HG03432 (cell line): ENCODE results near the gene C1orf198.
A peak's percentile ranks its signal among the peaks of the same experiment; 100 is the strongest.

Experiments
- ATAC-seq: cut with Tn5 transposase; IDR thresholded peaks from one replicate; pipeline ENCODE4 v1.9.1; 2021; ENCODE audit warnings: mild to moderate bottlenecking, moderate library complexity; ENCODE audit not compliant: unreplicated experiment

The C1orf198 gene

GRCh38 chr1:230894032-230894431, 25.7 kb upstream of the C1orf198 start:
- no peak for ATAC-seq

- ATAC-seq: peak; percentile 43
These were observed 23.7 kb upstream of the C1orf198 start for GRCh38 chr1:230892018-230892491.

- no peak for ATAC-seq
These were observed 23.1 kb upstream of the C1orf198 start for GRCh38 chr1:230891413-230891812.

DNA sequence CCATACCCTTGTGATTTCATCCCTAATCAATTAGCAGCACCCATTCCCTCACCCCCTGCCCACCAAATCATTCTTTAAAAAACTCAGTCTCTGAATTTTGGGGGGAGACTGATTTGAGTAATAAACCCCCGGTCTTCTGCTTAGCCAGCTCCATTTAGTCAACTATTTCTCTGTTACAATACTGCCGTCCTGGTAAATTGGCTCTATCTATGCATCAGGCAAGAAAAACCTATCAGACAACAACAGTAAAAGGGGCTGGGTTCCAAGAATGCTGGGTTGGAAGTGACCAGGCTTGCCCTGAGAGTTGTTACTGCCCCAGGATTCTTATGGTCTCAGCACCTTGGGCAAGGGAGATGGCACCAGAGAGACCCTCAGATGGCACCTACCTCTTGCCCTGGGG, 16.3 kb upstream of the C1orf198 start:
- ATAC-seq: no peak

DNA sequence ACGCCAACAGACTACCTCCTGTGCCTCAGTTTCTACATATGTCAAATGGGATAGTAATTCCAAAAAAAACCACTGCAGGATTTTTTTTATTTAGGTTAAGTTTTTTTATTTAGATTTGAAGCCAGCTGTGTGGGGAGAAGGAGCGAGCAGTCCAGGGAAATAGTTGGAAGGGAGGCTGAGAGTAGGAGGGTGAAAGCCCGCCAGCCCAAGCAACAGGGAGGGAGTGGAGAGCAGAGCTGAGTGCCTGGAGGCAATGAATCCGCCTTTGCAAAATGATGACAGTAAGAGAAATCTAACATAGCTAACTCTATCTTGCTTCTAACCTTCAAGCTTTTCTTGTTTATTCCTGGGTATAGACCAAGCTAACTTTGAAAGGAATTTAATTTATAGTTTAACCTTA, 15.6 kb upstream of the C1orf198 start:
- no peak for ATAC-seq

DNA sequence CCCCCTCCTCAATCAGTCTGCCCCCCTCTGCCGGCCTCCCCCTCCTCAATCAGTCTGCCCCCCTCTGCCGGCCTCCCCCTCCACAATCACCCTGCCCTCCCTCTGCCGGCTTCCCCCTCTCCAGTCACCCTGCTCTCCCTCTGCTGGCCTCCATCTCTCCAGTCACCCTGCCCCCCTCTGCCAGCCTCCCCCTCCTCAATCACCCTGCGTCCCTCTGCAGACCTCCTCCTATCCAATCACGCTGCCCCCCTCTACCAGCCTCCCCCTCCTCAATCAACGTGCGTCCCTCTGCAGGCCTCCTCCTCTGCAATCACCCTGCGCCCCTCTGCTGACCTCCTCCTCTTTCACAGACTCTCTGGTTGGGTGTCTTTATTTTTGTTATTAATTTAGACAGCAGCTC, 11.5 kb upstream of the C1orf198 start:
- no peak for ATAC-seq

DNA sequence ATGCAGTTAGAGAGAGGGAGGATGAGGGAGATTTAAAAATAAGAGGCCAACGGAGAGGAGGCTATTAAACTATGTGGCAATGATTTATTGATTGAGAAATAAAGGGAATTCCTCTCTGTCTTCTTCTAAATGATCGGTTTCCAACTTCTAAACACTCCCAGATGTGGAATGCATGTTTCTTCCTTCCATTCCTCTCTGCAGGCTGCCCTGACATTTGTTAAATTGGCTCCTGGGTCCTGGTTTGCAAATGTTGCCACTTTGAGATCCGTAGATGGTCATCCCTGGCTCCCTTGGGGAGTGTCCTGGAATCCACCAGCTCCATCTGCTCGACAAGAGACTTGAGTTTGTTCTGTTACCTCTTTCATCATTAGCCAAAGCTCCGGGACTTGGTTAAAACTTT, 10.3 kb upstream of the C1orf198 start:
- no peak for ATAC-seq

- ATAC-seq: no peak
These were observed 9.7 kb upstream of the C1orf198 start for GRCh38 chr1:230877924-230878590.

DNA sequence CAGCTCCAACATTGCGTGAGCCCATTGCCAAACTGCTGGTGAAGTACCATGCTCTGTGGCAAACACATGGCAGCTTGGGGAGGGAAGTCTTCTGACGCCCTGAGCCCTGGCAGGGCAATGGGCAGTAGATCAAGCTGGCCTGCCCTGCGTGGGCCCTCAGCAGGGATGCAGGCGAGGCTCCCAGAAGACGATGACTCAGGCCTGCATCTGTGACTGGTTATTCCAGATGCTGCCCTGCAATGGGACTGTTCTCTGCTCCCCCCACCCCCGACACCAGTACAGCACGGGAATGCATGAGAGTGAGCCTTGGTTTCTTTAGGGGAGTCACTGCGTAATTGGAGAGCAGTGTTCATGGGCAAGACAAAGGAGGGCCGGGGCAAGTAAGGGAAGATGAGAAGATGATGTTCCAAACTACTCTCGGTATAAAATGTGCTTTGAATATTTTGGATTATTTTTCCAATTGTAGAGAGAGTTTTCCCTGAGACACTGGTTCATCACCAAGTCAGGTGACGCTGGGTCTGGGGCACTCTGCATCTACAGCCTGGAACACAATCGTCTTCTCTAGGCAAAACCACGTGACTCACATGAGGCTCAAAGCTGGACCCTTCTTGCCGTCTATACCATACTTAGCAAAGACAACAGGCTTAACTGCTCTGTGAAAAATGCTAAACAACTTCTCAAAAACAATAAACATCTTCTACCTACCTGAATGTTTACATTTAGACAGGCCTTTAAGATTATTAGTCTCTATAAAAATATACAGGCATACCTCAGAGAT, 9.0 kb upstream of the C1orf198 start:
- ATAC-seq: no peak

GRCh38 chr1:230876660-230877059, 8.3 kb upstream of the C1orf198 start:
- no peak for ATAC-seq

DNA sequence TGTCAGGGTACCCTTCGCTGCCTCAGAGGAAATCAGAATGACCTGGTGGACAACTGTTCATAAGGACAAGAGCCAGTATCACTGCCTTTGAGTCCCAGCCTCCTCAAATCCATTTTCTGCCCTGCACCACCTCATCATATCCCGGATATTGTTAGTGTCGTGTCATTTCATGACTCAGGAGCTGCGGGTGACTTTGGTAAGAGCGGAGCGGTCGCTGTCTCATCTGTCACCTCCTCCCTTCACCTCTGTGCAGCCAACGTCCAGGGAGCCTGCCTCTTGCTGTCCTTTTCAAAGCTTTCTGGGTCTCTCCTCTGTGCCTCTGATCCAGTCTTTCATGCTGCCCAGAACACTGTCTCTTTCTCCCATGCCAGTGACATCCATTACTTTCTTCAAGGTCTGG, 7.0 kb upstream of the C1orf198 start:
- no peak for ATAC-seq

GRCh38 chr1:230870916-230871315, 2.6 kb upstream of the C1orf198 start:
- no peak for ATAC-seq

GRCh38 chr1:230869500-230869899, 1.2 kb upstream of the C1orf198 start:
- ATAC-seq: no peak

DNA sequence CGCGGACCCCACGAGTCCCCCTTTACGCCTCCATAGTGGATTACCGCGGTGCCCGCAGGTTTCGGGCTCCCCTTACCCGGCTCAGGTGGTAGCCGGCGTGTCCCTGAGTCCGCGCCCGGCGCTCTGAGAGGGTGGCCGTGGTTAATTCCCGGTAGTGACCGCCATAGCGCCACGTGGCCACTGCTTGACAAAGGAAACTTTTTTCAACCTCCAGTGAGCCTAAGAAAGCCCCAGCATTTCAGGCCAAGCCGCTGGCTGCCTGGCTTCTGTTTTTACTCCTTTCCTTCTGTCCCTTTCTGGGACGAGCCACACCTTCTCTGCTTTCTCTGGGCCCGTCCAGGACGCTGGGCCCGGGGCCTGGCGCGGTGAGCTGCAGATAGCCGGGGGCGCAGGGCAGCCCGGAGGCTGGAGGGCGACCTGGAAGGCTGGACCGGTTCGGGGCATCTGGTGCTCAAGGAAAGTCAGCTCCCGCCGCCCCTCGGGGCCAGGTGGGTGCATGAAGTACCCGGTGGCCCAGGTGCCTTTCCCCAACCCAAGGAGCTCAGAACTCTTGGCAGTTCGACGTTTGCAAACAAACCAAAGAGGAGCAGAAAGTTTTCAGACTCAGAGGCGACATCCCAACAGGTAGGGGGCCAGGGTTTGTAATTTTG, 540 bp upstream of the C1orf198 start:
- ATAC-seq: peak; percentile 42

- no peak for ATAC-seq
These were observed 1.0 kb downstream of the C1orf198 start for GRCh38 chr1:230867101-230867902.

GRCh38 chr1:230866171-230867070, 1.9 kb downstream of the C1orf198 start:
- no peak for ATAC-seq

GRCh38 chr1:230865062-230865817, 3.1 kb downstream of the C1orf198 start:
- no peak for ATAC-seq

GRCh38 chr1:230864441-230864840, 3.9 kb downstream of the C1orf198 start:
- ATAC-seq: no peak

- no peak for ATAC-seq
These were observed 4.9 kb downstream of the C1orf198 start for GRCh38 chr1:230863449-230863848.
